Kidney capillary endothelial cell (primary cell): ENCODE measurements around the gene SULT2A1.
"Not testable (repeated sequence)": the region's sequence is repeated elsewhere in the genome, so short reads cannot be mapped to it uniquely, and the experiment has no call there.

Experiments
- DNase-seq: peaks from one replicate; pipeline ENCODE4 v3.0.0-alpha.2; 2018; ENCODE audit warnings: low spot score

Gene SULT2A1, protein sequence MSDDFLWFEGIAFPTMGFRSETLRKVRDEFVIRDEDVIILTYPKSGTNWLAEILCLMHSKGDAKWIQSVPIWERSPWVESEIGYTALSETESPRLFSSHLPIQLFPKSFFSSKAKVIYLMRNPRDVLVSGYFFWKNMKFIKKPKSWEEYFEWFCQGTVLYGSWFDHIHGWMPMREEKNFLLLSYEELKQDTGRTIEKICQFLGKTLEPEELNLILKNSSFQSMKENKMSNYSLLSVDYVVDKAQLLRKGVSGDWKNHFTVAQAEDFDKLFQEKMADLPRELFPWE

GRCh38 chr19:47886010-47886559 is at the start of gene SULT2A1:
Gene SULT2A1, minus strand, starts transcription at chr19:47886315. Its CDS starts 58 bp downstream, at chr19:47886257.
- DNase-seq = no peak

DNA sequence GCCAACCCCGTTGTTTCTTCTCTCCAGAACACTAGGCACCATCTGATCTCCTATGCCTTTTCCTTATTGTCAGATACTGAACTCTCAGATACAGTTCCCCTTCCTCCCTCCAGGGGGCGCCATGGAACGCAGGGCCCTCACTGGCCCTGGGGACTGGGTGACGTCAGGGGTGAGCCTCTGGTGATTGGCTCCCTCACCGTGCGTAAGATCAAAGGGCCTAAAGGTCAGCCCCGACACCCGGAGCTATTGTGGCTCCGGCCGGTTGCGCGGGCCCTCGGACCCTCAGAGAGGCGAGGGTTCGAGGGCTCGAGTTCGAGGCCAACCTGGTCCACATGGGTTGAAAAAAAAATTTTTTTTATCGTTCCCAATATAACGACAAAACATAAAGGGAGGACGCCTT is 42.5 kb upstream of the SULT2A1 start:
- DNase-seq = not testable (repeated sequence)

DNA sequence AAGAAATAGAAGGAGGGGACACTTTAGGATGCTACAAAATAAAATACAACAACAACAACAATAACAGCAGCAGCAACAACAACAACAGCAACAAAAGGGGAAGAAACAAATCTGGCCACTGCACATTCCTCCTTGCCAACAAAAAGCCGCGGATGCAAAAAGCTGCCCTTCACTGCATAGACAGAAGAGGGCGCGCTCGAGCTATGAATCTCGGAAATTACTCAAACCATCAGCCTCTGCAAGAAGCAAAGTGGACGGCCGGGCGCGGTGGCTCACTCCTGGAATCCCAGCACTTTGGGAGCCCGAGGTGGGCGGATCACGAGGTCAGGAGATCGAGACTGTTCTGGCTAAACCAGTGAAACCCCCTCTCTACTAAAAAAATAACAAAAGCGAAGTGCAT is 34.0 kb upstream of the SULT2A1 start:
- DNase-seq = not testable (repeated sequence)

DNA sequence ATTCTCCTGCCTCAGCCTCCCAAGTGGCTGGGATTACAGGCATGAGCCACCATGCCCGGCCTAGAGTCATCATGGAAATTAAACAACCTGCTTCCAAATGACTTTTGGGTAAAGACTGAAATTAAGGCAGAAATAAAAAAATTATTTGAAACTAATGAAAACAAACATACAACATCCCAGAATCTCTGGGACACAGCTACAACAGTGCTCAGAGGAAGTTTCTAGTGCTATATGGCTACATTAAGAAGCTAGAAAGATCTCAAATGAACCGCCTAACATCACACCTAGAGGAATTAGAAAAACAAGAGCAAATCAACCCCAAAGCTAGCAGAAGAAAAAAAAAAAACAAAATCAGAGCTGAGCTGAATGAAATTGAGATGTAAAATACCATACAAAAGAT is 24.1 kb upstream of the SULT2A1 start:
- not testable (repeated sequence) for DNase-seq

- DNase-seq = not testable (repeated sequence)
Observed at GRCh38 chr19:47909350-47909749, 23.2 kb upstream of the SULT2A1 start.

DNA sequence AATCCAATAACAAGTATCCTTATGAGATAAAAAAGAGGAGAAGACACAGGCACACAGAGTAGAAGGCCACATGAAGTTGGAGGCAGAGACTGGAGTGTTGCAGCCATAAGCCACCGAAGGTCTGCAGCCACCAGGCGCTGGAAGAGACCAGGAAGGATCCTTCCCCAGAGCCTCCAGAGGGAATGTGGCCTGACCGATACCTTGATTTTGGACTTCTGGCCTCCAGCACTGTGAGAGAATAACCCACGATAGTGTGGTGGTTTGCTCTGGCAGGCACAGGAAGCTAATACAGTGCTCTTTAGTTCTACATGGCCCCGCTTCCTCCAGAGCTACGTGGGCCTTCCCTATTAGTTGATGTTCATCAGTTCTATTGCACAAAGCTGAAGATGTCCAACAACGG is 15.3 kb upstream of the SULT2A1 start:
- no peak for DNase-seq

DNA sequence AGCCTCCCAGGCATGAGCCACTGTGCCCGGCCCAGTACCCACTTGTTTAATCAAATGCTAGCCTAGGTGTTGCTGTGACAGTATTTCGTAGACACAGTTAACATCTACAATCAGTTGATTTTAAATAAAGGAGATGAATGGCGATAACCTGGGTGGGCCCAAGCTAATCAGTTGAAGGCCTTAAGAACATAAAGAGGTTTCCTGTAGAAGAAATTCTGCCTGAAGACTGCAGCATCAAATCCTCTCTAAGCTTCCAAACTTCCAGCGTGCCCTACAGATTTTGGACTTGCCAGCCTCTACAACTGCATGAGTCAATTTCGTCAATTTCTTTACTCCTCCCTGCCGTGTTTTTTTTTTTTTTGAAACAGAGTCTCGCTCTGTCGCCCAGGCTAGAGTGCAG is 13.2 kb upstream of the SULT2A1 start:
- DNase-seq = no peak

DNA sequence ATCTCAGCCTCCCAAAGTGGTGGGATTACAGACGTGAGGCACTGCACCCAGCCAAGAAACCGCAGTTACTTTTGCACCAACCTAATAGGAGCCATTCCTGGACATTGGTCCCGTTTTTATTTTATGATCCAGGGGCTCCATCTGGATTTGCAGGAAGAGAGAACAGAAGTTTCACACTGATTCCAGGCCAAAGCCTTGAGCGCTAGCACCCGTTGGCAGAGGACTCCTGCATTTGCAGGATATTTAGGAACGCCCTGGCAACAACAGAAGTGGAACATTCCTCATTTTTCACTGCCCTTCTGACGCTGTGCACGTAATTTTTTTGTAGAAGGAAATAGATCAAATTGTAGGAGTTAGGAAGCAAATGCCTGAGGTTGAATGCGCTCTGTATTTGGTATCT is 11.7 kb upstream of the SULT2A1 start:
- no peak for DNase-seq

GRCh38 chr19:47896773-47897172 is 10.7 kb upstream of the SULT2A1 start:
- DNase-seq = no peak

- no peak for DNase-seq
Observed at GRCh38 chr19:47896019-47896418, 9.9 kb upstream of the SULT2A1 start.

DNA sequence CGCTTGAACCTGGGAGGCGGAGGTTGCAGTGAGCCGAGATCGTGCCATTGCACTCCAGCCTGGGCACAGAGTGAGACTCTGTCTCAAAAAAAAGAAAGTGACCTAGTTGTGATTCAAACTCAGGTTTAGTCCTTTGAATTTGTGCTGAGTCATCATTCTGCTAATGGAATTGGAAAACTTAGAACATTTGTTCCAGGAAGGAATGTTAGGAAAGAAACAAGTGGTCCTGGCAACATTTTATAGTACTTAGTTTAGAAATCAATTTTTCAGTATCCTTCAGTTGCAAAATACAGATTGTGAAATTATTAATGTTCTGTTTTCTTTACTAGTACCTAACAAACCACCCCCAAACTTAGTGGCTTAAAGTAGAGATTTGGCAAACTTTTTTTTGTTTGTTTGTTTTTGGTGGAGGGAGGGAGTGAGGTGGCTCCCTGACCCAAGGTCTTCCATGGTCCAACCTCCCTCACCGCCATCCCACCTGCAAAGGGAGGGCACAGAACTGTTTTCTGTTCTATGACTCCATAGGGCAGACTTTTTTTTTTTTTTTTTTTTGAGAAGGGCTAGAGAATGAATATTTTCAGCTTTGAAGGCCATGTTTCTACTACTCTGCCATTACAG is 9.2 kb upstream of the SULT2A1 start:
- no peak for DNase-seq

- DNase-seq = no peak
Observed at GRCh38 chr19:47891923-47892666, 6.0 kb upstream of the SULT2A1 start.

DNA sequence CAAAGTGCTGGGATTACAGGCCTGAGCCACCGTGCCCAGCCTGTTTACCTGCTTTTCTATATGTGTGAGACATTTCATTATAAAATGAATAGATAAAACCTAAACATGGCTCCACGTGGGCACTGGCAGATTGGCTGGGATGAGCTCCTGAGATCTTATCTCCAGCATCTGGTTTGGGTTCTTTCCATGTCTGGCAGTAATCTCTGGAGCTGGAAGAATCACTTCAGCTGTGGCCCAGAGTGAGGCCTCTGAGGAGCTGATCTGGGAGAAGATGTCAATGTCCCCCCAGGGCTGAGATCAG is 5.5 kb upstream of the SULT2A1 start:
- no peak for DNase-seq

DNA sequence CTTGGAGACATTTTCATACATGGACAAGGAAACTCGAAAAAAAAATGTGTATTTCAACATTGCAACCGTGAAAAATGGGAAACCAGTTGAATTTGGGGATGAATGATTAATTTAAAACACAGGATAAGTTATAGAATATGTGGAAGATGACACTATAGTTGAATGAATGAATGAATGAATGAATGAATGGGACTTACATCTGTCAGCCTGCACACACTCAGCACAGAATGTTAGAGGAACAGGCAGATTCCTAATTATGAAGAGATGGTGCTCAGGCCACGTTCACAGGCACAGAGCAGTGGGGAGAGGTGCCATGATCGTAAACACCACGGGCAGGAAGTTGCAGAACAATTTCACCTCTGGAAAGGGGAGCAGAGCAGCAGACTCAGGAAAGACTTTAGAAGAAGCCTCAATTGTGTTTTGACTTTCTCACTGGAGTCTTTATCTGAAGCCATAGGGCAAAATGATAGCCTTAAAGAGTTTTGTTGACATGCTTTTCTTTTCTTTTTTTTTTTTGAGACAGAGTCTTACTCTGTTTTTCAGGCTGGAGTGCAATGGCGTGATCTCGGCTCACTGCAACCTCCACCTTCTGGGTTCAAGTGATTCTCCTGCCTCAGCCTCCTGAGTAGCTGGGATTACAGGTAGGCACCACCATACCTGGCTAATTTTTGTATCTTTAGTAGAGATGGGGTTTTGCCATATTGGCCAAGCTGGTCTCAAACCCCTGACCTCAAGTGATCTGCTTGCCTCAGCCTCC is 4.9 kb upstream of the SULT2A1 start:
- no peak for DNase-seq

- DNase-seq = no peak
Observed at GRCh38 chr19:47885067-47885463, 1.1 kb downstream of the SULT2A1 start.

- no peak for DNase-seq
Observed at GRCh38 chr19:47882890-47883289, 3.2 kb downstream of the SULT2A1 start.

DNA sequence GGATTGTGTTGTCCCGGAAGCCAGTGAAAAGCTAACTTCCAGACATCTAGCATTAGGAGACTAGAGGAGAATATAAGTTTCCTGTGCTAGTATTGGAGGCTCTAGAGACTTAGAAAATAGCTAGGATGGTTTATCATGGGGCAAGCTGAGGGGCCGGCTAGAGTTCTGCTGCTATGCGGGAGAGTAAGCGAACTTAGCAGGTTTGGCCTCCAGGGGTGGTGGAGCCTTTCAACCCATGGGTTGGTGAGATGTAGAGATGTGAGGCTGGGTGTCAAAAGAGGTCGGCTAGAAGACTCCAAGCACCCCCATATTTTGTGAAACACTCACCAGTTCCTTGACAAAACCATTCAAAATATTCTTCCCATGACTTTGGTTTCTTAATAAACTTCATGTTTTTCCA is 4.4 kb downstream of the SULT2A1 start:
- no peak for DNase-seq

DNA sequence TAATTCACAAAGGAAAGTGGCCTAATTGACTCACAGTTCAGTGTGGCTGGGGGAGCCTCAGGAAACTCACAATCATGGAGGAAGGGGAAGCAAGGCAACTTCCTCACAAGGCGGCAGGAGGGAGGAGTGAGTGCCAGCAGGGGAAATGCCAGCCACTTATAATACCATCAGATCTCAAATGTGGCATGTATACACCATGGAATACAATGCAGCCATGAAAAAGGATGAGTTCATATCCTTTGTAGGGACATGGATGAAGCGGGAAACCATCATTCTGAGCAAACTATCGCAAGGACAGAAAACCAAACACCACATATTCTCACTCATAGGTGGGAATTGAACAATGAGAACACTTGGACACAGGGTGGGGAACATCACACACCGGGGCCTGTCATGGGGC is 6.7 kb downstream of the SULT2A1 start:
- DNase-seq = not testable (repeated sequence)

DNA sequence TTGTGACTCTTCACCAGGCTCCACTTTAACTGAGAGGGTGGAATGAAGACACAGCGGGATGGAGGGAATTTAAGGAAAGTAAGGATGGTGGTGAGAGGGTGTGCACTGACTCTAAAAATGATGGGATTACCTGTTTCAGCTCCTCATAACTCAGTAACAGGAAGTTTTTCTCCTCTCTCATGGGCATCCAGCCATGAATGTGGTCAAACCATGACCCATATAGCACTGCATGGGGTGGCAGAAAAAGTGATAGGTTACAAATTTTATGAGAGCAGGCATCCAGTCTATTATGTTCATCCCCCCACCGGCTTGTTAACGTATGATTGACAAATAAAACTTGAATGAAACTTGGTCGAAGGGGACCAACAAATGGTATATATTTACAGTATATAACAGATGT is 7.2 kb downstream of the SULT2A1 start:
- DNase-seq = no peak

GRCh38 chr19:47865166-47865565 is 20.9 kb downstream of the SULT2A1 start:
- DNase-seq = no peak

DNA sequence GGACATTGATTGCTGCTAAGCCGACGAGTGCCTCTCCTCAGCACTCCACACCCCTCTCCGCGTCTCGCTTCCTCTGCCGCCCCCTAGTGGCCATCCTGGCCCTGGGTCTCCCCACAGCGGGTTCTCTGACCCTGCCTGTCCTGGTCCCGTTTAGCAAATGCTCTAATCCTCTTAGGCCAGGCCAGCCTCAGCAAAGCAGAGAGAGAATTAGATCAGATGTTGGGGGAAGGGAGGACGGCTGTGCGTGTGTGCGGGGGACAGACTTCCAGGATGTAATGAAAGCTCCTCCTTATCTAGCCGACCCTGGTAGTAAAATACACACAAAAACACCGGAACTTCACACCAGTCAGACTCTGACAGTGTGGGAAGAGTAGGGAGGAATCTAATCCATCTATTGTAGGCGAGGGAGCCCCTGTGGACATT is 22.6 kb downstream of the SULT2A1 start:
- DNase-seq = peak; percentile 70

GRCh38 chr19:47861630-47862029 is 24.5 kb downstream of the SULT2A1 start:
- no peak for DNase-seq
